Loucy (cell line): ENCODE measurements around the gene FMR1.

Experiments used
- H2AFZ ChIP-seq: fragments of 200-600 bp; sonication (generic); 2 replicates; pipeline ENCODE4 v1.6.0; 2016; ENCODE audit warnings: antibody characterized with exemption, mild to moderate bottlenecking, low read length, moderate library complexity
- H3F3A ChIP-seq: fragments of 200-600 bp; 2 replicates; pipeline ENCODE4 v1.6.0; 2016; ENCODE audit warnings: antibody characterized with exemption, low read depth, mild to moderate bottlenecking
- H3K27me3 ChIP-seq: fragments of 200-600 bp; sonication (generic); 2 replicates; pipeline ENCODE4 v1.6.1; 2014; ENCODE audit warnings: low read length, mild to moderate bottlenecking; ENCODE audit not compliant: insufficient read depth, poor library complexity, severe bottlenecking
- H3K36me3 ChIP-seq: fragments of 200-600 bp; sonication (generic); 2 replicates; pipeline ENCODE4 v1.6.1; 2016; ENCODE audit warnings: low read length; ENCODE audit not compliant: insufficient read depth
- H3K4me1 ChIP-seq: fragments of 200-600 bp; sonication (generic); 2 replicates; pipeline ENCODE4 v1.5.1; 2014; ENCODE audit warnings: low read length, mild to moderate bottlenecking; ENCODE audit not compliant: insufficient read depth, poor library complexity, severe bottlenecking
- H3K4me2 ChIP-seq: fragments of 200-600 bp; sonication (generic); 2 replicates; pipeline ENCODE4 v1.6.0; 2014; ENCODE audit warnings: antibody characterized with exemption, low read length, low read depth, mild to moderate bottlenecking; ENCODE audit not compliant: poor library complexity, severe bottlenecking
- H3K4me3 ChIP-seq: fragments of 200-600 bp; sonication (generic); 2 replicates; pipeline ENCODE4 v1.5.1; 2014; ENCODE audit warnings: low read length, mild to moderate bottlenecking, mixed read lengths; ENCODE audit not compliant: poor library complexity, severe bottlenecking
- H3K79me2 ChIP-seq: fragments of 200-600 bp; sonication (generic); 2 replicates; pipeline ENCODE4 v1.6.1; 2014; ENCODE audit warnings: low read length; ENCODE audit not compliant: insufficient read depth
- H3K9ac ChIP-seq: fragments of 200-600 bp; sonication (generic); 2 replicates; pipeline ENCODE4 v1.6.0; 2014; ENCODE audit warnings: mild to moderate bottlenecking, low read depth, low read length, moderate library complexity; ENCODE audit not compliant: poor library complexity, severe bottlenecking
- H3K9me2 ChIP-seq: fragments of 200-600 bp; sonication (generic); replicated peaks from 2 replicates; pipeline ENCODE4 v1.6.1; 2016; ENCODE audit warnings: low read depth, low read length, mixed read lengths
- H3K9me3 ChIP-seq: fragments of 200-600 bp; sonication (generic); 2 replicates; pipeline ENCODE4 v1.6.1; 2014; ENCODE audit warnings: mild to moderate bottlenecking, antibody characterized with exemption, low read length, low read depth; ENCODE audit not compliant: insufficient read depth
- H4K20me1 ChIP-seq: fragments of 200-600 bp; sonication (generic); 2 replicates; pipeline ENCODE4 v1.6.0; 2014; ENCODE audit warnings: antibody characterized with exemption, low read length, mild to moderate bottlenecking; ENCODE audit not compliant: insufficient read depth, poor library complexity, severe bottlenecking
- EZH2phosphoT487 ChIP-seq: fragments of 200-600 bp; IDR thresholded peaks from 2 replicates; pipeline ENCODE4 v1.6.1; 2018; ENCODE audit warnings: antibody characterized with exemption, mild to moderate bottlenecking, moderate library complexity, borderline replicate concordance
- TF ChIP-seq, protein P1 (sequence below): fragments of 200-600 bp; sonication (generic); conservative IDR thresholded peaks from 2 replicates; pipeline ENCODE4 v1.5.1; 2014; ENCODE audit warnings: mild to moderate bottlenecking, antibody characterized with exemption, low read length

FMR1 gene

DNA sequence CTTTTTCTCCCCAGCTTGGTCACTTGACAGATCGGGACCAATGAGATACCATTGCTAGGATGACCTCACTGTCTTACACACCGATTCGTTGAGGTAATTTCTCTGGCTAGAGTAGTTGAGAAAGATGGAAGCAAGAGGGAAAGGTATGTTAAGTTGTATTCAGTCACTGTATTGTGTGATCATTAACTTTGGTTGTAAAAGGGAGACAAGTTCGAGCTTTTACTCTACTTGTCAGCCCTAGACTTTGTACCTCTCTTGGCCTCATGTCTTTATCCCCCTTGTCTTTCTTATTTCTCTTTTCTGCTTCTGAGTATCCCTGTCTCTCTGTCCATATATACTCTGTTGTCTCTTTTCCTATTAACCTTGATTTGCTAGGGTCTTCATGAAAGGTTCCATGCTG, 15.5 kb downstream of the FMR1 start:
- Histone ChIP-seq H3K4me3 (no peak overlapping the region), H2AFZ (no peak overlapping the region), H3K27me3 (no peaks in the 10 kb centered on the region), H3K9ac (no peak overlapping the region), H3K79me2 (peaks cover 46% of the 10 kb centered on the region), H3K4me2 (no peak overlapping the region), H3K36me3 (peaks cover 62% of the 10 kb centered on the region), H4K20me1 (peaks cover 9% of the 10 kb centered on the region), H3K4me1 (peaks cover 5% of the 10 kb centered on the region), H3K9me3 (no peaks in the 10 kb centered on the region), H3K9me2 (no peaks in the 10 kb centered on the region), H3F3A (no peaks in the 10 kb centered on the region)
- TF ChIP-seq, protein P1, sequence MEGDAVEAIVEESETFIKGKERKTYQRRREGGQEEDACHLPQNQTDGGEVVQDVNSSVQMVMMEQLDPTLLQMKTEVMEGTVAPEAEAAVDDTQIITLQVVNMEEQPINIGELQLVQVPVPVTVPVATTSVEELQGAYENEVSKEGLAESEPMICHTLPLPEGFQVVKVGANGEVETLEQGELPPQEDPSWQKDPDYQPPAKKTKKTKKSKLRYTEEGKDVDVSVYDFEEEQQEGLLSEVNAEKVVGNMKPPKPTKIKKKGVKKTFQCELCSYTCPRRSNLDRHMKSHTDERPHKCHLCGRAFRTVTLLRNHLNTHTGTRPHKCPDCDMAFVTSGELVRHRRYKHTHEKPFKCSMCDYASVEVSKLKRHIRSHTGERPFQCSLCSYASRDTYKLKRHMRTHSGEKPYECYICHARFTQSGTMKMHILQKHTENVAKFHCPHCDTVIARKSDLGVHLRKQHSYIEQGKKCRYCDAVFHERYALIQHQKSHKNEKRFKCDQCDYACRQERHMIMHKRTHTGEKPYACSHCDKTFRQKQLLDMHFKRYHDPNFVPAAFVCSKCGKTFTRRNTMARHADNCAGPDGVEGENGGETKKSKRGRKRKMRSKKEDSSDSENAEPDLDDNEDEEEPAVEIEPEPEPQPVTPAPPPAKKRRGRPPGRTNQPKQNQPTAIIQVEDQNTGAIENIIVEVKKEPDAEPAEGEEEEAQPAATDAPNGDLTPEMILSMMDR = no peak
- TF ChIP-seq EZH2phosphoT487 = no peak

DNA sequence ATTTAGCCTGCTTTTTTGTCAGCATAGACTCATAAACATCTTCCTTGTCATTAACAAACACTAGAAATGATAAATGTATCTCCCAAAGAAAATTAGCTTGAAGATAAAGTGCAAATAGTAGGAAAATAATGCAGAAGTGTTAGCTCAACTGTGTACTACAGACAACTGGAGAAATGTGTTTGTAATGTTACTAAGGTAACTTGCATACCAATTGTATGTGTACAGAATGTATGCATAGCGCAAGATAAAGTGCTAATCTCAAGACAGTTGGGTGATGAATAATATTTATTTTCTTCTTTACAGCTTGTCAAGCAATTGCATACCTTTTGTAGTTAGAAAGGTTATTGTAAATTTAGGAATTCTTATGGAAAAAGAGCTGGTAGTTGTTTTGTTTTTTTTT, 22.1 kb downstream of the FMR1 start:
- Histone ChIP-seq H3F3A (no peaks in the 10 kb centered on the region), H3K4me1 (no peaks in the 10 kb centered on the region), H3K4me2 (no peak overlapping the region), H3K27me3 (no peaks in the 10 kb centered on the region), H4K20me1 (peaks cover 2% of the 10 kb centered on the region), H3K9ac (no peak overlapping the region), H3K79me2 (no peaks in the 10 kb centered on the region), H3K36me3 (peaks cover 76% of the 10 kb centered on the region; the same call in 1 of the 2 replicates), H2AFZ (no peak overlapping the region), H3K4me3 (no peak overlapping the region), H3K9me2 (no peaks in the 10 kb centered on the region), H3K9me3 (no peaks in the 10 kb centered on the region)
- TF ChIP-seq, protein P1 = no peak
- TF ChIP-seq EZH2phosphoT487 = no peak

DNA sequence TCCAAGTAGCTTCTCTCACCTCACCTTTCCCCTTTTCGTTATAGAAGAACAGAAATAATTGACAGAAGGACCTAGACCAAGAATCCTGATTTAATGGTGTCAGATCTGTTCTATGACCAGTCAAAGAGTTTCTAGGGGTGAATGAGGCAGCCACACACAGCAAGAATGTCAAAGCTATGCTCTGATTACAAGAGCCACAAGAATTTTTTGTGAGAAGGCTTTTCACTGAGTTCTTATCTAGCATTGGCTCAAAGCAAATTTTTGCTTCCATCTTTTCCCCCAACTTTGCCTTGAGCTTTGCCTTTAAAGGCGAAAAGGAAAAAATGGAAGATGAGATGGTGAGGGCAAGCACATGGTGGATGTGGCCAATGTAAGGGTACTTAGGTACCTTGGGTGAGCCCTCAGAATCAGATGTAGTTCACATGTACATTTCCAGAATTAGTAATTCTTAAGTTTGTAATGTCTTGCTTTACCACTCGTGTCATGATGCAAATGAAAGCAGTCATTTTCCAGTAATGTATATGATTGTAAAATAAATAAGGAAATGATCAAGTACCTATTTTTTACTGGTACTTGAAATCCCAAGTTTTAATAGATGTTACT, 23.5 kb downstream of the FMR1 start:
- no peaks in the 10 kb centered on the region for H3F3A ChIP-seq
- H2AFZ ChIP-seq = no peak overlapping the region
- no peaks in the 10 kb centered on the region for H3K9me3 ChIP-seq
- H3K9ac ChIP-seq = no peak overlapping the region
- no peaks in the 10 kb centered on the region for H3K9me2 ChIP-seq
- no peaks in the 10 kb centered on the region for H3K79me2 ChIP-seq
- H3K4me3 ChIP-seq = no peak overlapping the region
- H3K4me2 ChIP-seq = no peak overlapping the region
- no peaks in the 10 kb centered on the region for H4K20me1 ChIP-seq
- H3K36me3 ChIP-seq = peaks cover 63% of the 10 kb centered on the region; the same call in 1 of the 2 replicates
- TF ChIP-seq, protein P1 = no peak
- no peak for TF ChIP-seq EZH2phosphoT487
- no peaks in the 10 kb centered on the region for H3K4me1 ChIP-seq
- no peaks in the 10 kb centered on the region for H3K27me3 ChIP-seq
